ENCODE results near the gene TACR2. TPM values are rescaled to one million over a fixed set of nuclear protein-coding genes. Genes with fewer than 3 reads are reported as not detected.
"Not testable (repeated sequence)": the region's sequence is repeated elsewhere in the genome, so short reads cannot be mapped to it uniquely, and the experiment has no call there.

TACR2 gene
- total and polyA plus RNA-seq, 4 donors: 0.31 to 2.5 (median 0.49) TPM; not detected in 1

GRCh38 chr10:69452676-69453415, 36.1 kb upstream of the TACR2 start:
- H3K4me3 ChIP-seq (ENCODE audit: low read length in 2 of 2): no peak overlapping the region
- no peak for DNase-seq
- WGBS, 2 donors: 97 to 98% methylated on average over 6 of the region's 6 CpGs
- H3K9me3 ChIP-seq (ENCODE audit: control insufficient read depth, low read length): no peaks in the 10 kb centered on the region
- no peaks in the 10 kb centered on the region for H3K27me3 ChIP-seq (ENCODE audit: control insufficient read depth in 1 of 2, insufficient read depth in 2 of 2, low read length in 1 of 2)
- no peak overlapping the region for H3K27ac ChIP-seq (ENCODE audit: low read depth in 1 of 2, low read length in 2 of 2)
- no peaks in the 10 kb centered on the region for H3K4me1 ChIP-seq (ENCODE audit: control insufficient read depth in 1 of 2, insufficient read depth in 2 of 2, low read length in 2 of 2)
- no peak for ATAC-seq (ENCODE audit: low FRiP score)
- H3K36me3 ChIP-seq (ENCODE audit: control insufficient read depth in 1 of 2, insufficient read depth in 2 of 2, low read length in 1 of 2): no peaks in the 10 kb centered on the region
- intact Hi-C loops (cut with DNase I): loop anchor here in 1 of 2 donors (5.0 kb wide), 1 partner anchor 44 kb away; no protein-coding TSS in a partner anchor

DNA sequence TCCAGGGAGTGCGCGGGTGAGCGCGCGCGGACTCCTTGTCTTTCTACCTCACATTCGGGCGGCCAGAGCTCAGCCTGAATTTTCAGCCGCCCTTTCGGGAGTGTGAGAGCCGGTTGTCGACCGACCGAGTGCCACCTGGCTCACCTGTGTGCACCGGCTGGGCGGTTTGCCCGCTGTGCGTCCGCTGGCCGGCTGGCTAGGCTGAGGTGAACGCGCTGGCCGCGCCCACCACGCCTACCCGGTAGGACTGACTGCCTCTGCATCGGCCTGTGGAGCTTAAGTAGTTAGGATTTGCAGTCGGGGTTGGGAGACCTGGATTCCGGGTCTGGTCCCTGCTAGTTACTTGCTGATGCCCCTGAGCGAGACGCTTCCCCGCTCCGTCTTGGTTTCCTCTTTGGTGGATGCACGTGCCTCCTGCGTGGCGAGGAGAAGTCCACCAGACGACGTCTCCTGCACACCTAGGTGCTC, 35.1 kb upstream of the TACR2 start:
- Histone ChIP-seq H3K27me3 (ENCODE audit: control insufficient read depth in 1 of 2, insufficient read depth in 2 of 2, low read length in 1 of 2) (no peaks in the 10 kb centered on the region), H3K27ac (ENCODE audit: low read depth in 1 of 2, low read length in 2 of 2) (no peak overlapping the region), H3K4me1 (ENCODE audit: control insufficient read depth in 1 of 2, insufficient read depth in 2 of 2, low read length in 2 of 2) (no peaks in the 10 kb centered on the region), H3K4me3 (ENCODE audit: low read length in 2 of 2) (peak overlapping the region; percentile 12 to 47), H3K9me3 (ENCODE audit: control insufficient read depth, low read length) (no peaks in the 10 kb centered on the region), H3K36me3 (ENCODE audit: control insufficient read depth in 1 of 2, insufficient read depth in 2 of 2, low read length in 1 of 2) (no peaks in the 10 kb centered on the region)
- no peak for DNase-seq
- 17 to 19% methylated on average over 34 to 38 of the region's 38 CpGs for WGBS, 2 donors
- intact Hi-C loops (cut with DNase I): loop anchor here in 1 of 2 donors (5.0 kb wide), 1 partner anchor 45 kb away; no protein-coding TSS in a partner anchor
- peak; percentile 5 for ATAC-seq (ENCODE audit: low FRiP score)

GRCh38 chr10:69451209-69451783, 34.6 kb upstream of the TACR2 start, which contains the start of gene TSPAN15:
Gene TSPAN15, plus strand, starts transcription at chr10:69451465. Its CDS starts 130 bp downstream, at chr10:69451595.
- Histone ChIP-seq H3K4me1 (ENCODE audit: control insufficient read depth in 1 of 2, insufficient read depth in 2 of 2, low read length in 2 of 2) (no peaks in the 10 kb centered on the region), H3K36me3 (ENCODE audit: control insufficient read depth in 1 of 2, insufficient read depth in 2 of 2, low read length in 1 of 2) (no peaks in the 10 kb centered on the region), H3K9me3 (ENCODE audit: control insufficient read depth, low read length) (no peaks in the 10 kb centered on the region), H3K27me3 (ENCODE audit: control insufficient read depth in 1 of 2, insufficient read depth in 2 of 2, low read length in 1 of 2) (no peaks in the 10 kb centered on the region), H3K27ac (ENCODE audit: low read depth in 1 of 2, low read length in 2 of 2) (no peak within 1 kb of the TSS), H3K4me3 (ENCODE audit: low read length in 2 of 2) (peak within 1 kb of the TSS; percentile 12 to 47)
- DNase-seq: peak; percentile 91 to 95
- intact Hi-C loops (cut with DNase I): loop anchor here in 1 of 2 donors (5.0 kb wide), 1 partner anchor 46 kb away; no protein-coding TSS in a partner anchor
- peak; percentile 90 for ATAC-seq (ENCODE audit: low FRiP score)
- 1% methylated on average over 34 to 45 of the region's 45 CpGs for WGBS, 2 donors

DNA sequence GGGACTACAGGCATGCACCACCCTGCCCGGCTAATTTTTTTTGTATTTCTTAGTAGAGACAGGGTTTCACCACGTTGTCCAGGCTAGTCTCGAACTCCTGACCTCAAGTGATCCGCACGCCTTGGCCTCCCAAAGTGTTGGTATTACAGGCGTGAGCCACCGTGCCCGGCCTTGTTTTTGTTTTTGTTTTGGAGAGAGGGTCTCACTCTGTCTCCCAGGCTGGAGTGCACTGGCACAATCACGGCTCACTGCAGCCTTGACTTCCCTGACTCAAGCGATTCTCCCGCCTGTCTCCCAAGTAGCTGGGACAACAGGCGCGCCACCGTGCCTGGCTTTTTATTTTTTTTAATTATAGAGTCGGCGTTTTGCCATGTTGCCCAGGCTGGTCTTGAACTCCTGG, 33.7 kb upstream of the TACR2 start:
- H3K9me3 ChIP-seq (ENCODE audit: control insufficient read depth, low read length); H3K4me3 ChIP-seq (ENCODE audit: low read length in 2 of 2); H3K36me3 ChIP-seq (ENCODE audit: control insufficient read depth in 1 of 2, insufficient read depth in 2 of 2, low read length in 1 of 2); DNase-seq; H3K27me3 ChIP-seq (ENCODE audit: control insufficient read depth in 1 of 2, insufficient read depth in 2 of 2, low read length in 1 of 2); ATAC-seq (ENCODE audit: low FRiP score); H3K27ac ChIP-seq (ENCODE audit: low read depth in 1 of 2, low read length in 2 of 2); H3K4me1 ChIP-seq (ENCODE audit: control insufficient read depth in 1 of 2, insufficient read depth in 2 of 2, low read length in 2 of 2): not testable (repeated sequence)
- intact Hi-C loops (cut with DNase I): loop anchor here in 1 of 2 donors (5.0 kb wide), 1 partner anchor 47 kb away; no protein-coding TSS in a partner anchor
- 84 to 86% methylated on average over 16 of the region's 16 CpGs for WGBS, 2 donors

DNA sequence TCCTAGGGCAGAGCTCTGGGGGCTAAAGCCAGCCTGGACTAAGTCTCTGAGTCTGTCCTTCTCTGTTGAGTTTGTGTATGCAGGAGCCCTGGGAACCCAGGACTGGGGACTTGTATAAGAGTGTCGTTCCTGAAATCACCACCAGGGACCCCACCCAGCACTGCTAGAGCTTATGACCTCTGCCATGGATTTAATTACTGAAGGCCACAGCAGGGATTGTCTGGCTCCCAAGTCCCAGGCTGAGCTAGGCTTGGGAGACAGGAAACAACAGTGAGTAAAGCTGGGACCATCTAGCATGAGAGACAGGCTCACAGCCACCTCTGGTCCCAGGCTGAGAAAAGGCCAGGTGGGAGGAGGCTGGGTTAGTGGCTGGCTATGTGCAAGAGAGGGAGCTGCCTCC, 33.1 kb upstream of the TACR2 start:
- H3K27me3 ChIP-seq (ENCODE audit: control insufficient read depth in 1 of 2, insufficient read depth in 2 of 2, low read length in 1 of 2): no peaks in the 10 kb centered on the region
- intact Hi-C loops (cut with DNase I): loop anchor here in 1 of 2 donors (5.0 kb wide), 1 partner anchor 47 kb away; no protein-coding TSS in a partner anchor
- no peaks in the 10 kb centered on the region for H3K4me1 ChIP-seq (ENCODE audit: control insufficient read depth in 1 of 2, insufficient read depth in 2 of 2, low read length in 2 of 2)
- H3K36me3 ChIP-seq (ENCODE audit: control insufficient read depth in 1 of 2, insufficient read depth in 2 of 2, low read length in 1 of 2): no peaks in the 10 kb centered on the region
- H3K27ac ChIP-seq (ENCODE audit: low read depth in 1 of 2, low read length in 2 of 2): no peak overlapping the region
- no peaks in the 10 kb centered on the region for H3K9me3 ChIP-seq (ENCODE audit: control insufficient read depth, low read length)
- WGBS, 2 donors: 32 to 50% methylated on average over 1 of the region's 1 CpG
- no peak overlapping the region for H3K4me3 ChIP-seq (ENCODE audit: low read length in 2 of 2)
- ATAC-seq (ENCODE audit: low FRiP score) (peak; percentile 51), DNase-seq (no peak)

DNA sequence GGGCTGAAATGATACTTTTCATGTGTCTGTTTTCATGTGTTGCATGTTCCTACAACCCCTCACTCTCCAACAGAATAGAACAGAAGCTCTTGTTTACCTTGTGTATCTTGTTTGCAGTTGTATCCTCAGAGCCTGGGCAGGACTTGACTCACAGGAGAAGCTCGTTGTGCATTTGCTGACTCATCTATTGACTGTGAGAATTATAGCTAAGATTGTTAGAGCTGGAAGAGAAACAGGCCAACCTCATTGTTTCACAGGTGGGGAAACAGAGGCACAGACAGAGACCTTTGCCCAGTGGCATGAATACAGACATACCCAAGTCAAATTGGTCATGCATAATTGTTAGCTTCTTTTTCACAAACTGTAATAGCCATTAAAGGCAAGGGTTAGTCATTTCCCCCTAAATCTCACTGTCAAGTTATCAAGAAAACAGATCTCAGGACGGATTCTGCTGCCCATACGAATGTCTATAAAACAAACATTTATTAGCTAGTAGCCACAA, 30.0 kb upstream of the TACR2 start:
- DNase-seq (no peak), ATAC-seq (ENCODE audit: low FRiP score) (no peak)
- Histone ChIP-seq H3K4me3 (ENCODE audit: low read length in 2 of 2) (no peak overlapping the region), H3K4me1 (ENCODE audit: control insufficient read depth in 1 of 2, insufficient read depth in 2 of 2, low read length in 2 of 2) (no peaks in the 10 kb centered on the region), H3K36me3 (ENCODE audit: control insufficient read depth in 1 of 2, insufficient read depth in 2 of 2, low read length in 1 of 2) (no peaks in the 10 kb centered on the region), H3K9me3 (ENCODE audit: control insufficient read depth, low read length) (no peaks in the 10 kb centered on the region), H3K27me3 (ENCODE audit: control insufficient read depth in 1 of 2, insufficient read depth in 2 of 2, low read length in 1 of 2) (no peaks in the 10 kb centered on the region), H3K27ac (ENCODE audit: low read depth in 1 of 2, low read length in 2 of 2) (no peak overlapping the region)
- 65 to 67% methylated on average over 3 of the region's 3 CpGs for WGBS, 2 donors
- intact Hi-C loops (cut with DNase I): no loop called here

DNA sequence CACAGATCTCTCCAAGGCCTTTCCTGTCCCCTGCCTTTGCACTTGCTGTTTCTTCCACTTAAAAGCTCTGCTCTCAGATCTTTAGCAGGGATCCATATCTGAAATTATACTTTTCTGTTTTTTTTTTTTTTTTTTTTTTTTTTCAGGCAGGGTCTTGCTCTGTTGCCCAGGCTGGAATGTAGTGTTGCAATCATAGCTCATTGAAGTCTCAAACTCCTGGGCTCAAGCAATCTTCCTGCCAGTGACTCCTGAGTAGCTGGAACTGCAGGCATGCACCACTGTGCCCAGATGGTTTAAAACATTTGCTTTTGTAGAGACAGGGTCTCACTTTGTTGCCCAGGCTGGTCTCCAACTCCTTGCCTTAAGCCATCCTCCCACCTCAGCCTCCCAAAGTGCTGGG, 29.5 kb upstream of the TACR2 start:
- no peaks in the 10 kb centered on the region for H3K27me3 ChIP-seq (ENCODE audit: control insufficient read depth in 1 of 2, insufficient read depth in 2 of 2, low read length in 1 of 2)
- no peaks in the 10 kb centered on the region for H3K4me1 ChIP-seq (ENCODE audit: control insufficient read depth in 1 of 2, insufficient read depth in 2 of 2, low read length in 2 of 2)
- ATAC-seq (ENCODE audit: low FRiP score) (no peak), DNase-seq (no peak)
- no peaks in the 10 kb centered on the region for H3K9me3 ChIP-seq (ENCODE audit: control insufficient read depth, low read length)
- no peak overlapping the region for H3K4me3 ChIP-seq (ENCODE audit: low read length in 2 of 2)
- no peaks in the 10 kb centered on the region for H3K36me3 ChIP-seq (ENCODE audit: control insufficient read depth in 1 of 2, insufficient read depth in 2 of 2, low read length in 1 of 2)
- H3K27ac ChIP-seq (ENCODE audit: low read depth in 1 of 2, low read length in 2 of 2): no peak overlapping the region
- intact Hi-C loops (cut with DNase I): no loop called here

GRCh38 chr10:69445041-69445440, 28.3 kb upstream of the TACR2 start:
- ATAC-seq (ENCODE audit: low FRiP score): no peak

More at GRCh38 chr10:69445041-69445440, 28.3 kb upstream of the TACR2 start:
- Histone ChIP-seq H3K4me1 (ENCODE audit: control insufficient read depth in 1 of 2, insufficient read depth in 2 of 2, low read length in 2 of 2) (no peaks in the 10 kb centered on the region), H3K4me3 (ENCODE audit: low read length in 2 of 2) (no peak overlapping the region), H3K9me3 (ENCODE audit: control insufficient read depth, low read length) (no peaks in the 10 kb centered on the region), H3K36me3 (ENCODE audit: control insufficient read depth in 1 of 2, insufficient read depth in 2 of 2, low read length in 1 of 2) (no peaks in the 10 kb centered on the region), H3K27me3 (ENCODE audit: control insufficient read depth in 1 of 2, insufficient read depth in 2 of 2, low read length in 1 of 2) (no peaks in the 10 kb centered on the region), H3K27ac (ENCODE audit: low read depth in 1 of 2, low read length in 2 of 2) (no peak overlapping the region)
- intact Hi-C loops (cut with DNase I): no loop called here
- 90 to 95% methylated on average over 4 of the region's 4 CpGs for WGBS, 2 donors
- no peak for DNase-seq
